DMS79 (cell line): ENCODE results near the gene AADACL2.
"Not testable (repeated sequence)": the region's sequence is repeated elsewhere in the genome, so short reads cannot be mapped to it uniquely, and the experiment has no call there.

Experiments
- DNase-seq: peaks from one replicate; lab custom pipeline; 2025; lab: John Stamatoyannopoulos, UW

The AADACL2 gene

GRCh38 chr3:151733613-151734012 lies at the start of gene AADACL2:
Gene AADACL2 (plus strand): TSS chr3:151733927. CDS start chr3:151734036, 109 bp downstream.
- DNase-seq: no peak

- no peak for DNase-seq
Measured at GRCh38 chr3:151684094-151684493, 49.6 kb upstream of the AADACL2 start.

- no peak for DNase-seq
Measured at GRCh38 chr3:151686257-151686656, 47.5 kb upstream of the AADACL2 start.

- DNase-seq: no peak
Measured at GRCh38 chr3:151687076-151687475, 46.7 kb upstream of the AADACL2 start.

GRCh38 chr3:151688571-151688970 lies 45.2 kb upstream of the AADACL2 start:
- DNase-seq: no peak

- DNase-seq: no peak
Measured at GRCh38 chr3:151690645-151691044, 43.1 kb upstream of the AADACL2 start.

GRCh38 chr3:151697496-151697895 lies 36.2 kb upstream of the AADACL2 start:
- no peak for DNase-seq

- DNase-seq: no peak
Measured at GRCh38 chr3:151707216-151707615, 26.5 kb upstream of the AADACL2 start.

GRCh38 chr3:151708868-151709267 lies 24.9 kb upstream of the AADACL2 start:
- DNase-seq: no peak

- DNase-seq: no peak
Measured at GRCh38 chr3:151709847-151710246, 23.9 kb upstream of the AADACL2 start.

GRCh38 chr3:151721294-151721693 lies 12.4 kb upstream of the AADACL2 start:
- no peak for DNase-seq

- no peak for DNase-seq
Measured at GRCh38 chr3:151722856-151723255, 10.9 kb upstream of the AADACL2 start.

- DNase-seq: no peak
Measured at GRCh38 chr3:151724576-151725562, 8.9 kb upstream of the AADACL2 start.

- no peak for DNase-seq
Measured at GRCh38 chr3:151726016-151726415, 7.7 kb upstream of the AADACL2 start.

GRCh38 chr3:151732861-151733260 lies 866 bp upstream of the AADACL2 start:
- no peak for DNase-seq

- DNase-seq: no peak
Measured at GRCh38 chr3:151740581-151740980, 6.9 kb downstream of the AADACL2 start.

GRCh38 chr3:151743855-151744254 lies 10.1 kb downstream of the AADACL2 start:
- DNase-seq: no peak

GRCh38 chr3:151750181-151750580 lies 16.5 kb downstream of the AADACL2 start:
- DNase-seq: no peak

- DNase-seq: no peak
Measured at GRCh38 chr3:151750678-151751077, 17.0 kb downstream of the AADACL2 start.

- no peak for DNase-seq
Measured at GRCh38 chr3:151751161-151751560, 17.4 kb downstream of the AADACL2 start.

GRCh38 chr3:151753846-151754245 lies 20.1 kb downstream of the AADACL2 start:
- DNase-seq: no peak

- DNase-seq: no peak
Measured at GRCh38 chr3:151761581-151761980, 27.9 kb downstream of the AADACL2 start.

GRCh38 chr3:151764699-151765098 lies 31.0 kb downstream of the AADACL2 start:
- DNase-seq: not testable (repeated sequence)

GRCh38 chr3:151765685-151766084 lies 32.0 kb downstream of the AADACL2 start:
- no peak for DNase-seq
